ENCODE measurements around the gene KLHL26.

The KLHL26 gene

DNA sequence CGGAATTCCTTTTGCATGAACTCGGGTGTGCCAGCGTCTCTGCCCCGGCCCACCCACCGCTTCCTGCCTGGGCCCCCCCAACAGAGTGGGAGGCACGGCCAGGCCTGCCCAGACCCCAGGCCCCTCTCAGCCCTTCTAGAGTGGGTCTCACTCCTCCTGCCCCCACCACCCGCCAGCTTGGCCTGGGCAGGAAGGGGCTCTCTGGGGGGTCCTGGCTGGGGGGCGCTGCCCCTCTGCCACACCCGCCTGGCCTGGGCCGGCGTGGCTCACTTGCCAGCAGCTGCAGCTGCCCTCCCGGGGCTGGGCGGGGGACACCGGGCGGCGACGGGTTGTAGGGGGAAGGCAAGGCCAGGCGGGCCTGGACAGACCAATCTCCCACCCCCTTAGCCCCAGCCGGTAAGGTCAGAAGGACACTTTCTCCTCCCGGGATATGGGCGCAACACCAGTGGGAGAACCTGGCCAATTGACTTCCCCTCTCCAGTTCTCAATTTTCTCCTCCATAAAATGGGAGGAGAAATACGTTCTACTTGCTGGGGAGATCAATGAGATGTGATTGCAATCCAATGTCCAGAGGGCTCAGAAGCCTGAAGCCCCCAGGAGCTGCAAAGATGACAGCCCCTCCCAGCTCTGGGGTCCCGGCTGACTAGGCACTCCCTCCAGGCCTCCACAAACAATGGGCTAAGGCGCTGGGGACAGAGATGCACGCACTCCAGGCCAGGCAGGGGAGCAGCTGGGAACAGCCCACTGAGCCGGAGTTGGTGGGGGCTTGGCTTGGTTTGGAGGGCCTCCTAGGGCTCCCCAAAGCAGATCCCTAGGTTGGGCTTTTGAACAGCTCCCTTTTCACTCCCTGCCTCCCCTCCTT lies 32.6 kb upstream of the KLHL26 start:
- TF ChIP-seq, protein P1, sequence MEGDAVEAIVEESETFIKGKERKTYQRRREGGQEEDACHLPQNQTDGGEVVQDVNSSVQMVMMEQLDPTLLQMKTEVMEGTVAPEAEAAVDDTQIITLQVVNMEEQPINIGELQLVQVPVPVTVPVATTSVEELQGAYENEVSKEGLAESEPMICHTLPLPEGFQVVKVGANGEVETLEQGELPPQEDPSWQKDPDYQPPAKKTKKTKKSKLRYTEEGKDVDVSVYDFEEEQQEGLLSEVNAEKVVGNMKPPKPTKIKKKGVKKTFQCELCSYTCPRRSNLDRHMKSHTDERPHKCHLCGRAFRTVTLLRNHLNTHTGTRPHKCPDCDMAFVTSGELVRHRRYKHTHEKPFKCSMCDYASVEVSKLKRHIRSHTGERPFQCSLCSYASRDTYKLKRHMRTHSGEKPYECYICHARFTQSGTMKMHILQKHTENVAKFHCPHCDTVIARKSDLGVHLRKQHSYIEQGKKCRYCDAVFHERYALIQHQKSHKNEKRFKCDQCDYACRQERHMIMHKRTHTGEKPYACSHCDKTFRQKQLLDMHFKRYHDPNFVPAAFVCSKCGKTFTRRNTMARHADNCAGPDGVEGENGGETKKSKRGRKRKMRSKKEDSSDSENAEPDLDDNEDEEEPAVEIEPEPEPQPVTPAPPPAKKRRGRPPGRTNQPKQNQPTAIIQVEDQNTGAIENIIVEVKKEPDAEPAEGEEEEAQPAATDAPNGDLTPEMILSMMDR (IDR thresholded peaks at IDR 0.05; ENCODE audit: insufficient read depth, low read depth, low read length, missing control alignments) = no peak
- DNase-seq (ENCODE audit: low read depth) = no peak
- H3K4me3 ChIP-seq (ENCODE audit: low read depth, low read length) = no peak overlapping the region

DNA sequence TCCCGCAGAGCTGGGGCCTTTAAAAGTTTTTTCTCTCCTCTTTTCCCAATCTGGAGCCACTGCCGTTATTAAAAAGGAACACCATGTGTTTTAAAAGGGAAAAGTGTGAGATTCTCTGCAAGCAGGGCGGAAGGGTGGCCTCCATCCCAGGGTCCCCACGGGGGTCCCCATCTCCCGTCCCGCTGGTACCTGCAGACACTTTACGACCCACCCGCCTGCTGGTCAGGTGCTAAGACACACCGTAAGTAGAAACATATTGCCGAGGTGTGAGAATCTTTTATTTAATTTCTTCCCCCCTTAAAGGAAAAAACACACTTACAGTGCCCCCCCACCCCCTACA lies 32.0 kb upstream of the KLHL26 start:
- DNase-seq (ENCODE audit: low read depth) = no peak
- H3K4me3 ChIP-seq (ENCODE audit: low read depth, low read length) = no peak overlapping the region
- TF ChIP-seq, protein P1 (IDR thresholded peaks at IDR 0.05; ENCODE audit: insufficient read depth, low read depth, low read length, missing control alignments) = no peak

DNA sequence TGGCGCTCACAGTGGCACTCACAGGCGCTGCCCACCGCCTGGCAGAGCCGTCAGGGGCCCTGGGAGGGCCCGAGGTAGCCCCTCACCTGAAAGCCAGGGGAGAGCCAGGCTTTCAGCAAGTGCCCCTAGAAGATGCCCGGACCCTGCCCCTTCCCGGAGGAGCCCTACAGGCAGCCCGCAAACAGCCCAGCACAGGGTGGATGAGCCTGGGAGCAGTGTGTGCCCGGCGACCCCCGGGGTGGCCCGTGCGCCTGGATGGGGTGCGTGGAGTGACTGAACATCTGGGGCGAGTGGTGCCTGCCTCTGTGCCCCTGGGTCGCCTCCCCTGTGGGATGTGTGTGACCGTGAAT lies 31.7 kb upstream of the KLHL26 start:
- no peak for DNase-seq (ENCODE audit: low read depth)
- no peak overlapping the region for H3K4me3 ChIP-seq (ENCODE audit: low read depth, low read length)
- TF ChIP-seq, protein P1 (IDR thresholded peaks at IDR 0.05; ENCODE audit: insufficient read depth, low read depth, low read length, missing control alignments) = no peak

DNA sequence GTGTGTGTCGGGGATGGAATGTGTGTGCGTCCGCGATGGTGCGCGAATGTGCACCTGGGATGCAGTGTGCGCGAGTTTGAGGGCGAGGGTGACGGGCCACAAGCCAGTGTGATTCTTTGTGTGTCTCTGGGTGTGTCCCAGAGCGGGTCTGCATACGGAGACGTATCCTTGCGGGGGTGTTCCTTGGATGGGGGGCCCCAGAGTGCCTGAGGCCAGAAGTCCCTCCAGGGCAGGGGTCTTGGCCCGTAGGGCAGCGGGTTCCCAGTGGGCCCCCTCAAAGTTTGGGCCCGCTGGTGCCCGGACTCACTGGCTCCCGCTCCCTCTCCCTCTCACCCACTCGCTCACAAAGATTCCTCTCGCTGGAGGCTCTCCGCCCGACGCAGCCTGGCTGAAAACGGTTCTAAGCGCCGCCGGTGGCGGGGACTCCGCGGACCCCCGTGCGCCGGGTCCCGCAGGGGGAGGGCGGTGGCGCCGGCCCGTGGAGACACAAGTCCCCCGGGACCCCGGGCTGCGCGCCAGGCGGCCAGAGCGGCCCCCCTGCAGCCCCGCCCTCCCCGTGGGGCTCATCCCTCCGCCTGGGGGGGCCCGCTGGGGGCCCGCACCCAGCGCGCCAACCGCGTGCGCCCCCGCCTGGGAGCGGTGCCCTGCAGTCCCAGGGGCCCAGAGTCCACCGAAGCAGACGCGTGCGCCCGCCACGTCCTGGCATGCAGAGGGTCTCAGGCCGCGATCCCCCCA lies 31.1 kb upstream of the KLHL26 start:
- no peak for DNase-seq (ENCODE audit: low read depth)
- TF ChIP-seq, protein P1 (IDR thresholded peaks at IDR 0.05; ENCODE audit: insufficient read depth, low read depth, low read length, missing control alignments) = no peak
- H3K4me3 ChIP-seq (ENCODE audit: low read depth, low read length) = no peak overlapping the region

DNA sequence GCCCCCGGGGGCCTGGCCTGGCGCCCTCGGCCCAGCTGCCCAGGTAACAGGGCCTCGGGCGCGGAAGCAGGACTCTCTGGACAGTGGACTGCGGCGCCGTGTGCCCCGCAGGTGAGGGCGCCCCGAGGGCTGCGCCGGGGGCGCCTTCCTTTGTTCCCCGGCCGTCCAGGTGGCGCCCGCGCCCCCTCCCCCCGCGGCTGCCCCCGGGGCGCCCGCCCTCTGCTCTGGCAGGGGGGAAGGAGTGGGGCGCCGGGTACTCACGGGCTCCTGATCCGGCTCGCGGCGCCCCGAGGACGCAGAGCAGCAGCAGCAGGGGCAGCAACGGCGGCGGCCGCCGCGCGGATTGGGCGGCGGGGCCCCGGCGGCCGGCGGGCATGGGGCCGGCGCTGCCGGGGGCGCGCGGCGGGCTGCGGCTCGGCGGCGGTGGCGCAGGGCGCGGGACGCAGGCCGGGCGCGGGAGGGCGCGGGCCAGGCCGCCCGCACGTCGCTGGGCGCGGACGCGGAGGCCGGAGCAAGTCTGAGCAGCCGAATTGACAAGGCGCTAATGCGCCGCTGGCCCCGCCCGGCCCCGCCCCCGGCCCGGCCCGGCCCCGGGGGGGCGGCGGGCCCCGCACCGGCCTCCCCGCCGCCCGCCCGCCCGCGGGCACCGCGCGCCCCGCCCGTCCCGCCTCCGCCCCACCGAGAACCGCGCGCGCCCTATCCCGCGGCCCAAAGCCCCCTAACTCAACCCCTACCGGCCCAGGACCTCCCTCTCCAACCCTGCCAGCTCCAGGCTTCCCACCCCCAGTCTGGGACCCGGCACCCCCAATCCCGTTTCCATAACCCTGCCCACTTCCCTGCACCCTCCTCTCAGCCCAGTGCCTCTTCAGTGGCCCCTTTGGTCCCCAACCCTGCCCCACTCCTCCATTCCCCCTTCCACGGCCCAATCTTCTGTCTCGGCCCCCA lies 30.3 kb upstream of the KLHL26 start, which contains the start of gene CRLF1:
Gene CRLF1 (minus strand): TSS at position 519 of the 945 bp plus-strand sequence. CDS start 143 bp downstream, at position 376.
- H3K4me3 ChIP-seq (ENCODE audit: low read depth, low read length) = no peak within 1 kb of the TSS
- DNase-seq (ENCODE audit: low read depth) = no peak
- TF ChIP-seq, protein P1 (IDR thresholded peaks at IDR 0.05; ENCODE audit: insufficient read depth, low read depth, low read length, missing control alignments) = no peak

DNA sequence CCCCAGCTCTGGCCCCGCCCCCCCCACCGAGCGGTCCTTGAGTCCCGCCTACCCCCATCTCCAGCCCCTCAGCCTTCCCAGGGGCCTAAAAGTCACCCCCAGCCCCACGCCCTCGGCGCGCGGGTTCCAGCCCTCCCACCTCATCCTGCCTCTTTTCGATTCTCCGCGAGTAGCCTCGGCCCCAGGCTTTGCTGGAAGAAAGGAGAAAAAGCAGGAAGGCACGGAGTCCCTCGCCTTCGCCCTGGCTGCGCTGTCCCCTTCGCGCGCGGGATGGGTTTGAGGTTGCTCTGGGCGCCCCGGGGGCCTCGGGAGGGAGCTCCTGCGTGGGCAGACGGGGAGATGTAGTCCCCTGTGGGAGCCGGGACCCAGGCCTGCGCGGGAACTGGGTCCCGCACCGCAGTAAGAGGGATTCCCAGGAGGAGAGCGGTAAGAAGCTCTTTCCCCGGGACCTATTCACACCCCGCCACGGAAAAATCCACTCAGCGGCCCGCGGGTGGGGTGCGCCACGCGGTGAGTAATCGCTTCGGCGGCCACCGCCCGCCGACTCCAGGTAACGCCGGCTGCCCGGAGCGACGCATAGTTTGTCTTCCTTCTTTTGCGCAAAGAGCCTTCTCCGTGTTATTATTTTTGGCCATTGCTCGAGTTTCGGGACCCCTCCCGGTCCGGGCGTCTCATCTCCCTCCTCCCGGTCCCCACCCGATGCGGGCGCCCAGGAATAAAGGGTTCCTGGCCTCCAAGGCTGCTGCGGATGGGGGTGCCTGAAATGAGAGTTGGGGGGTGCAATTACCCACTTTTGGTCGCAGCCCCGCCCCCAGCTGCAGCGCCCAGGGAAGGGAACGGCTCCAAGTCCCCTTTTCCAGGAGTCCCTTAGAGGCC lies 29.4 kb upstream of the KLHL26 start:
- TF ChIP-seq, protein P1 (IDR thresholded peaks at IDR 0.05; ENCODE audit: insufficient read depth, low read depth, low read length, missing control alignments) = no peak
- no peak overlapping the region for H3K4me3 ChIP-seq (ENCODE audit: low read depth, low read length)
- DNase-seq (ENCODE audit: low read depth) = no peak
